Measurements from ENCODE around the gene LENEP. TPM values are rescaled to one million over a fixed set of nuclear protein-coding genes. Genes with fewer than 3 reads are reported as not detected.

LENEP gene
- total RNA-seq, 4 donors from 2014 or later: not detected

GRCh38 chr1:155026588-155026987 lies 33.2 kb downstream of the LENEP start:
- TF ChIP-seq CTCF (IDR thresholded peaks at IDR 0.05): no peak
- DNase-seq (ENCODE audit: low spot score): no peak
- peak; percentile 19 for ATAC-seq (ENCODE audit: low FRiP score)

GRCh38 chr1:155029513-155030242 lies 36.3 kb downstream of the LENEP start:
- DNase-seq (ENCODE audit: low spot score) (no peak), ATAC-seq (ENCODE audit: low FRiP score) (no peak)
- TF ChIP-seq CTCF (IDR thresholded peaks at IDR 0.05): no peak

- TF ChIP-seq CTCF (IDR thresholded peaks at IDR 0.05): no peak
- DNase-seq (ENCODE audit: low spot score) (no peak), ATAC-seq (ENCODE audit: low FRiP score) (no peak)
Measured at GRCh38 chr1:155030243-155030795, 36.9 kb downstream of the LENEP start.

GRCh38 chr1:155030899-155031298 lies 37.5 kb downstream of the LENEP start:
- ATAC-seq (ENCODE audit: low FRiP score): no peak
- no peak for TF ChIP-seq CTCF (IDR thresholded peaks at IDR 0.05)
- no peak for DNase-seq (ENCODE audit: low spot score)

GRCh38 chr1:155032886-155033285 lies 39.5 kb downstream of the LENEP start:
- ATAC-seq (ENCODE audit: low FRiP score) (no peak), DNase-seq (ENCODE audit: low spot score) (no peak)
- no peak for TF ChIP-seq CTCF (IDR thresholded peaks at IDR 0.05)

- DNase-seq (ENCODE audit: low spot score): no peak
- no peak for ATAC-seq (ENCODE audit: low FRiP score)
- no peak for TF ChIP-seq CTCF (IDR thresholded peaks at IDR 0.05)
Measured at GRCh38 chr1:155033524-155033923, 40.1 kb downstream of the LENEP start, which contains the start of the genes DCST1 and DCST2. TSS of gene DCST1 (plus strand) at chr1:155033824. CDS start at chr1:155034037, 213 bp downstream. TSS of gene DCST2 (minus strand) at chr1:155033781. CDS start at chr1:155033701, 80 bp downstream.
